Ascending aorta (tissue), 2 donors: Measurements from ENCODE around the gene PKD1L1. TPM values are rescaled to one million over a fixed set of nuclear protein-coding genes. Genes with fewer than 3 reads are reported as not detected.
A peak's percentile ranks its signal among the peaks of the same experiment; 100 is the strongest.

Experiments
- DNase-seq, 2 donors: peaks; one replicate each; pipeline ENCODE4 v3.0.0-alpha.2; 2019; ENCODE audit warnings: low spot score in 2 of 2
- H3K27ac ChIP-seq, 2 donors: fragments of 200-600 bp; sonication (generic); one replicate each; pipeline ENCODE4 v1.5.1; 2016 to 2017; ENCODE audit warnings: mild to moderate bottlenecking in 1 of 2
- H3K27me3 ChIP-seq: fragments of 200-600 bp; sonication (generic); one replicate; pipeline ENCODE4 v1.5.1; 2017
- H3K36me3 ChIP-seq, 2 donors: fragments of 200-600 bp; sonication (generic); one replicate each; pipeline ENCODE4 v1.5.1; 2016
- H3K4me1 ChIP-seq, 2 donors: fragments of 200-600 bp; sonication (generic); one replicate each; pipeline ENCODE4 v1.5.1; 2016 to 2017; ENCODE audit warnings: mild to moderate bottlenecking in 1 of 2
- H3K4me3 ChIP-seq, 2 donors: fragments of 200-600 bp; sonication (generic); one replicate each; pipeline ENCODE4 v1.5.1; 2016 to 2017; ENCODE audit warnings: mild to moderate bottlenecking in 1 of 2
- H3K9me3 ChIP-seq, 2 donors: fragments of 200-600 bp; sonication (generic); one replicate each; pipeline ENCODE4 v1.5.1; 2016
- intact Hi-C: fragments of 100-400 bp; cut with DNase I; formaldehyde crosslinking; loops from one replicate; pipeline ENCODE4 v1.15.1; 2023
- total RNA-seq: library from RNA; depleted of rRNA; stranded (reverse); fragments of >200 nt; gene quantifications from one replicate; pipeline ENCODE4 v1.1.0, GENCODE V29; 2016
- TF ChIP-seq, protein P1 (sequence below), 3 experiments: fragments of 200-600 bp in 2 of 3; fragments of 450-650 bp in 1 of 3; sonication (generic) in 2 of 3; IDR thresholded peaks; one replicate each; pipeline ENCODE4 v1.5.1; 2016 to 2019; ENCODE audit warnings: antibody characterized with exemption in 3 of 3, mild to moderate bottlenecking in 1 of 3, moderate library complexity in 1 of 3

Gene PKD1L1
- total RNA-seq, 1 donor from 2014 or later, result 1.1 TPM

DNA sequence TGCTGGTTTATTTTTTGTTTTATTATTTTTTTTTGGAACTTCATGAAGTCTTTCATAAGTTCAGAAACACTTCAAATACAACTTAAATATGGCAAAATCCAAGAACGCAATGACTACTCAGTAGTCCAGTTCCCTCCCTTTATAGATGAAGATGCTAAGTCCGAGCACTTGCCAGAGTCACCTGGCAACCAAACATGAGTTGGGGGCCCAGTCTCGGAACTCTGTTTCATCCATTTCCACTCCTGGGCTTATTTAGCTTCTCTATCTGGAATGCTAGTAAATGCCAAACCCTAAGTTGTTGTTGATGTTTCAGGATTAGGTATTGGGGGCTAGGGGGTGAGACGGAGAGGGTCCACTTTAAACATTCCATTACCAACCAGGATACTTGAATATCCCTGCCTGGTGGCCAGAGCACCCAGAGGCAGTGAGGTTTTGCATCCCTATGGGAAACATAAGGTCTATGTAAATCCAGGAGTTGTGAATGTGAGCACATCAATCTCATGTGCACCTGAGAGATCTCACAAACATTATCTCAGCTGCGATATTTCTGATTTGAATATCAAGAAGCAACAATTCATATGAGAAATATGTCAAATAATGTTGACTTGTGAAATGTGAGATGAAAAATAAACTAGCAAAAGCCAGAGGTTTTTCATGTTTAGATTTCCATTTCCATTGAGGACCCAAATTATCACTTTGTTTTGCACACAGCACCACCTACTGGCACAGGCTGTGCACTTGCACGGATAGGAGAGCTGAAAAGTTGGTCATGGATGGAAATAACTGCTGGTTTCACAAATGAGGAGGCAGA is 129.3 kb downstream of the PKD1L1 start:
- intact Hi-C loops, result loop anchor here (2.0 to 10.0 kb wide), 8 partner anchors 47 to 552 kb away; partner anchors contain the start of gene TNS3
- peak in 1 of 2 donors; percentile 87 for DNase-seq
- Histone ChIP-seq H3K27ac (peak overlapping the region in 1 of 2 donors; percentile 21), H3K9me3 (no peaks in the 10 kb centered on the region), H3K27me3 (no peaks in the 10 kb centered on the region), H3K4me1 (peaks cover 3 to 8% of the 10 kb centered on the region in 2 donors), H3K36me3 (no peaks in the 10 kb centered on the region), H3K4me3 (no peak overlapping the region)
- TF ChIP-seq, protein P1, sequence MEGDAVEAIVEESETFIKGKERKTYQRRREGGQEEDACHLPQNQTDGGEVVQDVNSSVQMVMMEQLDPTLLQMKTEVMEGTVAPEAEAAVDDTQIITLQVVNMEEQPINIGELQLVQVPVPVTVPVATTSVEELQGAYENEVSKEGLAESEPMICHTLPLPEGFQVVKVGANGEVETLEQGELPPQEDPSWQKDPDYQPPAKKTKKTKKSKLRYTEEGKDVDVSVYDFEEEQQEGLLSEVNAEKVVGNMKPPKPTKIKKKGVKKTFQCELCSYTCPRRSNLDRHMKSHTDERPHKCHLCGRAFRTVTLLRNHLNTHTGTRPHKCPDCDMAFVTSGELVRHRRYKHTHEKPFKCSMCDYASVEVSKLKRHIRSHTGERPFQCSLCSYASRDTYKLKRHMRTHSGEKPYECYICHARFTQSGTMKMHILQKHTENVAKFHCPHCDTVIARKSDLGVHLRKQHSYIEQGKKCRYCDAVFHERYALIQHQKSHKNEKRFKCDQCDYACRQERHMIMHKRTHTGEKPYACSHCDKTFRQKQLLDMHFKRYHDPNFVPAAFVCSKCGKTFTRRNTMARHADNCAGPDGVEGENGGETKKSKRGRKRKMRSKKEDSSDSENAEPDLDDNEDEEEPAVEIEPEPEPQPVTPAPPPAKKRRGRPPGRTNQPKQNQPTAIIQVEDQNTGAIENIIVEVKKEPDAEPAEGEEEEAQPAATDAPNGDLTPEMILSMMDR (IDR thresholded peaks at IDR 0.05), result peak; percentile 86 to 91 (median 90)

GRCh38 chr7:47817917-47818316 is 130.3 kb downstream of the PKD1L1 start:
- Histone ChIP-seq H3K9me3 (no peaks in the 10 kb centered on the region), H3K36me3 (no peaks in the 10 kb centered on the region), H3K27me3 (no peaks in the 10 kb centered on the region), H3K4me3 (no peak overlapping the region), H3K4me1 (peaks cover 3 to 8% of the 10 kb centered on the region in 2 donors), H3K27ac (no peak overlapping the region)
- DNase-seq, result peak in 1 of 2 donors; percentile 62
- intact Hi-C loops, result loop anchor here (2.0 to 10.0 kb wide), 9 partner anchors 31 to 551 kb away; partner anchors contain the start of gene TNS3
- TF ChIP-seq, protein P1 (IDR thresholded peaks at IDR 0.05), result no peak

DNA sequence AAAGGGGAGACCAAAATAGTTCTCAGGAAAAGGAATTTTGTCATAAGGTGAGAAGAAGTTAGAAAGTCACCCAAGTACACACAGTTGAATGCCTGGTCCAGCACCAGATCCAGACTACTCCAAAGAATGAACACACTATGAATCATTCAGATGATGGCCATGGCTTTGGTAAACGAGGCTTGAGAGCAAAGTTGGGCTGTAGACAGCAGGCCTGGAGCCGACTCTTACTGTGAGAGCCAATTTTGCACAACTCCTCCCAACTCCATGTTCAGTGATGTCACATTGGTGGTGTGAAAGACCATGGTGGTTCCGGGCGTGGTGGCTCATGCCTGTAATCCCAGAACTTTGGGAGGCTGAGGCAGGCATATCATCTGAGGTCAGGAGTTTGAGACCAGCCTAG is 131.6 kb downstream of the PKD1L1 start:
- H3K4me1 ChIP-seq, result peaks cover 3 to 8% of the 10 kb centered on the region in 2 donors
- intact Hi-C loops, result loop anchor here (2.0 to 10.0 kb wide), 8 partner anchors 30 to 424 kb away; partner anchors contain the start of gene TNS3
- H3K4me3 ChIP-seq, result no peak overlapping the region
- TF ChIP-seq, protein P1 (IDR thresholded peaks at IDR 0.05), result no peak
- no peaks in the 10 kb centered on the region for H3K9me3 ChIP-seq
- peak overlapping the region in 1 of 2 donors; percentile 17 for H3K27ac ChIP-seq
- peak in 1 of 2 donors; percentile 78 for DNase-seq
- no peaks in the 10 kb centered on the region for H3K27me3 ChIP-seq
- H3K36me3 ChIP-seq, result no peaks in the 10 kb centered on the region

- TF ChIP-seq, protein P1 (IDR thresholded peaks at IDR 0.05), result no peak
- H3K27ac ChIP-seq, result no peak overlapping the region
- intact Hi-C loops, result loop anchor here (2.0 to 10.0 kb wide), 8 partner anchors 29 to 424 kb away; partner anchors contain the start of gene TNS3
- H3K9me3 ChIP-seq, result no peaks in the 10 kb centered on the region
- H3K4me3 ChIP-seq, result no peak overlapping the region
- no peaks in the 10 kb centered on the region for H3K36me3 ChIP-seq
- H3K4me1 ChIP-seq, result peaks cover 3 to 8% of the 10 kb centered on the region in 2 donors
- H3K27me3 ChIP-seq, result no peaks in the 10 kb centered on the region
- DNase-seq, result peak in 1 of 2 donors; percentile 64
Observed at GRCh38 chr7:47815867-47816266, 132.4 kb downstream of the PKD1L1 start.

DNA sequence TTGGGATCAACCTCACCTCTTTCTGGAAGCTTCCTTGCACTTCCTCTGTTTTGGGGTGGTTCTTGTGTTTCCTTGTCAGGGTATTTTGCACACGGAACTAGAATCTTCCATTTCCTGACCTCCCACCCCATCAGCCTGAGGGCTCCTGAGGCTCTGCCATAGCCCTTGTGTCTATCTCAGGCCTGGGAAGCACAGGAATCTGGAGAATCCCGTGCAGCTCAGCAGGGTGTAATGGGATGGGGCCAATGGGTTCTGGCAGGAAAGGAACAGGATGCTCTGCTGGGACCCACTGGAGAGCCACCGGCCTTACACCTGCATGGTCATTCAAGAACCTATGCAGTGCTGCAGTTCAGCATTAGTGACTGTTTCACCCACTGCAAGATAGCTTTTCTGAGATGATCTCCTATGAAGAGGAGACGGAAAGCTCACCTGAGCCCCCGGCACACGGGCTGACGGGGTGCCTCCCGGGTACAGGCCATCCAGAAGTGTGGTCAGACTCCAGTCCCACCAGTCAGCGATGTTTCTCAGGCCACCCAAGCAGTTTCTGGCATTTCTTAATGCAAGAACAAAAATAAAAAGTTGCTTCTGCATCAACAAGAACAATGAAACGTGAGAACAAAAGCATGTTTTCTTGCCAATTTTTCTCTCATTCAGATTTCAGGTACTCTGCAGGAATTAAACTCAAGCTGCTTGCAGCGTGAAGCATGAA is 133.2 kb downstream of the PKD1L1 start:
- no peak overlapping the region for H3K4me3 ChIP-seq
- no peaks in the 10 kb centered on the region for H3K36me3 ChIP-seq
- TF ChIP-seq, protein P1 (IDR thresholded peaks at IDR 0.05), result no peak
- peaks cover 3 to 8% of the 10 kb centered on the region in 2 donors for H3K4me1 ChIP-seq
- no peaks in the 10 kb centered on the region for H3K9me3 ChIP-seq
- peak in 1 of 2 donors; percentile 28 for DNase-seq
- H3K27ac ChIP-seq, result no peak overlapping the region
- H3K27me3 ChIP-seq, result no peaks in the 10 kb centered on the region
- intact Hi-C loops, result loop anchor here (5.0 to 10.0 kb wide), 7 partner anchors 43 to 423 kb away; partner anchors contain the start of gene TNS3
